ENCODE results near the gene CALHM2. TPM values are rescaled to one million over a fixed set of nuclear protein-coding genes. Genes with fewer than 3 reads are reported as not detected.

CALHM2 gene
- total RNA-seq, 1 experiment from 2014 or later: not detected

DNA sequence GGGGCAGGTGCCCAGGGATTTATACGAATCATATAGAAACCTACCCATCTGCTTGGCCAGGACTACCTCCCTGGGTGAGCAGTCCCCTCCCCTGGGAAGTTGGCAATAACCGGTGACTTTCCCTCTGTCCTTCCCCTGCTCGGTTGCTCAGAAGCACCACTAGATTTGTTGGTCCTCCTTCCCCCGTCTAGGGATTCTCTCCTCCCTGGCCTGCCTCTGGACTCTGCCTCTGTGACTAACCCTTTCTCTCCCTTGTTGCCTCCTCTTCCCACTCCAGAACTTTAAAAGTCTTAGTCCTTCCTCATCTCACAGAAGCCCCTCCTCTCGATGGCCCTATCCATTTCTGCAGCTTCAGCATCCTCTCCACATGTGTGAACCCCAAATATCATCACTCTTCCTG is 17.0 kb upstream of the CALHM2 start:
- H3K79me1 ChIP-seq (ENCODE audit: insufficient read depth, low read depth, low read length, poor library complexity, severe bottlenecking): no peaks in the 10 kb centered on the region
- Mint-ChIP-seq H3K27ac (no peak overlapping the region), H3K36me3 (ENCODE audit: insufficient read depth in 1 of 3, low read depth in 3 of 3) (no peaks in the 10 kb centered on the region)

More for the DNA sequence above, 17.0 kb upstream of the CALHM2 start:
- Histone ChIP-seq H3K79me2 (ENCODE audit: insufficient read depth, low read length) (no peaks in the 10 kb centered on the region), H4K91ac (ENCODE audit: insufficient read length, low read depth, low read length) (no peak overlapping the region), H3K9me3 (ENCODE audit: control insufficient read depth, low read depth, low read length) (no peaks in the 10 kb centered on the region), H3K56ac (ENCODE audit: insufficient read length, low read depth, low read length) (no peak overlapping the region), H3K23me2 (ENCODE audit: insufficient read length, low read depth, low read length, poor library complexity, severe bottlenecking) (no peaks in the 10 kb centered on the region), H4K20me1 (ENCODE audit: control insufficient read depth, insufficient read depth, insufficient read length) (no peaks in the 10 kb centered on the region), H2AK5ac (ENCODE audit: insufficient read length, low read length) (no peak overlapping the region), H3K27me3 (ENCODE audit: insufficient read depth, low read length) (no peaks in the 10 kb centered on the region), H3K9ac (ENCODE audit: extremely low read depth, insufficient read length, low read length) (no peak overlapping the region), H3K4ac (ENCODE audit: low read depth, low read length) (no peak overlapping the region), H2BK12ac (ENCODE audit: insufficient read length, low read depth, low read length) (no peak overlapping the region), H2BK15ac (ENCODE audit: low read depth, low read length) (no peak overlapping the region), H3K4me2 (ENCODE audit: insufficient read depth, insufficient read length, low read length) (no peak overlapping the region), H4K8ac (replicated peaks; ENCODE audit: insufficient read length, low read depth, low read length) (no peak overlapping the region), H2AFZ (ENCODE audit: low read length) (no peak overlapping the region), H3T11ph (ENCODE audit: low read length) (no peak overlapping the region), H3K18ac (ENCODE audit: insufficient read length, low read depth, low read length) (no peak overlapping the region), H2BK120ac (ENCODE audit: low read depth, low read length, poor library complexity, severe bottlenecking) (no peak overlapping the region), H3K27ac (ENCODE audit: insufficient read length, low read depth, low read length) (no peak overlapping the region), H3K23ac (ENCODE audit: insufficient read length, low read depth, low read length) (no peak overlapping the region), H2BK20ac (ENCODE audit: low read depth, low read length, poor library complexity, severe bottlenecking) (no peak overlapping the region), H3K4me1 (ENCODE audit: insufficient read depth, low read length) (no peaks in the 10 kb centered on the region; the same call in 1 of the 2 replicates), H2BK5ac (ENCODE audit: insufficient read length, low read length) (no peak overlapping the region), H3K14ac (ENCODE audit: insufficient read depth, low read length) (no peak overlapping the region), H4K5ac (ENCODE audit: insufficient read length, low read depth, low read length) (no peak overlapping the region)
- Mint-ChIP-seq H3K9me3 (no peaks in the 10 kb centered on the region), H3K4me3 (no peak overlapping the region; a peak in 1 of 5 replicates), H3K4me1 (peaks cover 14 to 15% of the 10 kb centered on the region in 2 experiments), H3K27me3 (ENCODE audit: low read depth) (peaks cover 4% of the 10 kb centered on the region)
- TF ChIP-seq, protein P1, sequence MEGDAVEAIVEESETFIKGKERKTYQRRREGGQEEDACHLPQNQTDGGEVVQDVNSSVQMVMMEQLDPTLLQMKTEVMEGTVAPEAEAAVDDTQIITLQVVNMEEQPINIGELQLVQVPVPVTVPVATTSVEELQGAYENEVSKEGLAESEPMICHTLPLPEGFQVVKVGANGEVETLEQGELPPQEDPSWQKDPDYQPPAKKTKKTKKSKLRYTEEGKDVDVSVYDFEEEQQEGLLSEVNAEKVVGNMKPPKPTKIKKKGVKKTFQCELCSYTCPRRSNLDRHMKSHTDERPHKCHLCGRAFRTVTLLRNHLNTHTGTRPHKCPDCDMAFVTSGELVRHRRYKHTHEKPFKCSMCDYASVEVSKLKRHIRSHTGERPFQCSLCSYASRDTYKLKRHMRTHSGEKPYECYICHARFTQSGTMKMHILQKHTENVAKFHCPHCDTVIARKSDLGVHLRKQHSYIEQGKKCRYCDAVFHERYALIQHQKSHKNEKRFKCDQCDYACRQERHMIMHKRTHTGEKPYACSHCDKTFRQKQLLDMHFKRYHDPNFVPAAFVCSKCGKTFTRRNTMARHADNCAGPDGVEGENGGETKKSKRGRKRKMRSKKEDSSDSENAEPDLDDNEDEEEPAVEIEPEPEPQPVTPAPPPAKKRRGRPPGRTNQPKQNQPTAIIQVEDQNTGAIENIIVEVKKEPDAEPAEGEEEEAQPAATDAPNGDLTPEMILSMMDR (conservative IDR thresholded peaks at IDR 0.05): no peak
- DNase-seq: no peak
- no CpG with 5 or more reads among the region's 5 CpGs for WGBS (ENCODE audit: extremely low coverage, insufficient read length, low lambda C conversion rate)

Data from H9 (cell line).